OCI-M2 (cell line): ENCODE data around the gene DACT2.
"Not testable (repeated sequence)": the region's sequence is repeated elsewhere in the genome, so short reads cannot be mapped to it uniquely, and the experiment has no call there.

ENCODE experiments used
- DNase-seq: peaks from one replicate; lab custom pipeline; 2025; ENCODE audit not compliant: unreplicated experiment; lab: John Stamatoyannopoulos, UW

DACT2 gene, protein sequence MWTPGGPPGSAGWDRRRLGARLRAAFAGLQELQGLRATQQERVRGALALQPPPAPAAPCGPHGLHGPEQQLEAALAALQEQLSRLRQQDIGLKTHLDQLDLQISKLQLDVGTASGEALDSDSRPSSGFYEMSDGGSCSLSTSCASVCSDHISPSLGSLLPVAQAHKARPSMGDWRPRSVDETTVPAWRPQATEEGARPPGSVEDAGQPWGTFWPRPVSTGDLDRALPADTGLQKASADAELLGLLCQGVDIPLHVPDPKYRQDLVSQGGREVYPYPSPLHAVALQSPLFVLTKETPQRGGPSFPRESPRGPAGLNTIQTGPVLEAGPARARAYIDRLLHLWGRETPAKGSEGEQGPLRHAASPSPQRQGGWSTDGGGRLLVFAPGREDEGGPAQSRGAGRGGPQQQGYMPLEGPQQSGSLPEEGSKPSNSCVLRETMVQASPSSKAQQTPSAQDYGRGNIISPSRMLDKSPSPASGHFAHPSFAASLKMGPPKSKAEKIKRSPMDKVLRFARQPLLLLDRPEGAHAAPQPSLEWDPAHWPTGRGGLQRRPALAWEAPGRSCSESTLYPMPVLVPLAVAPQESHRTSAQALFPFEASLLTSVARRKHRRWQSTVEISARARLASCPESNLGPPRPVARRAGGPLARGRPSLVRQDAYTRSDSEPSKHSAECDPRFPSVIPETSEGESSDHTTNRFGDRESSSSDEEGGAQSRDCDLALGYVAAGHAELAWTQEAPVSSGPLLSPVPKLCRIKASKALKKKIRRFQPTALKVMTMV

DNA sequence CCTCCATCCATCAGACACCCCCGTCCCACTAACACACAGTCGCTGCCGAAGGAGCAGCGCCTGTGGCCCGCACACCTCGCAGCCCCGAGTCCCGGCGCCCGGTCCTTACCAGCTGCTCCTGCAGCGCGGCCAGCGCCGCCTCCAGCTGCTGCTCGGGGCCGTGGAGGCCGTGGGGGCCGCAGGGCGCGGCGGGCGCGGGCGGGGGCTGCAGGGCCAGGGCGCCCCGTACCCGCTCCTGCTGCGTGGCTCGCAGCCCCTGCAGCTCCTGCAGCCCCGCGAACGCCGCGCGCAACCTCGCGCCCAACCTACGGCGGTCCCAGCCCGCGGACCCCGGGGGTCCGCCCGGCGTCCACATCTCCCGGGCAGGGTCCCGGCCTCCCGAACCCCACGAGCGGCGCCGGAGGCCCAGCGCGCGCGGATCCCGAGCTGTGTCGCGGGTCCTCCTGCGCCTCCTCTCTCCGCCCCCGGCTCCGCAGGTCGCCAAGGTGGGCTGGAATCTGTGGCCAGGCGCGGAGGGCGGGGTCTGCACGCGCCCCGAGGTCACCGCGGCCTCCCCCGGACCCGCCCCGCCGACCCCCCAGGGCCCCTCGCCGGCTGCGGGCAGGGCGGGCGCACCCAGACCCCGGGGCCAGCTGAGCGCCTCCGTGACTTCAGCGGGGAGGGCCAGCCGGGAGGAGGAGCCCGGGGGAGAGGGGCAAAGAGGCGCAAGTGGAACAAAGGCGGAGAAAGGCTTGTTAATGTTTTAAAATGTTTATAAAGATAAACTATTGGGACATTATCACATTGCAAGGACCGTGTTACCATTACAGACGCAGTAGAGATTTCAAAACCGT, at the start of gene DACT2:
DACT2 (minus strand) TSS at position 499 of the 833 bp plus-strand sequence; CDS start at position 355, 144 bp downstream.
- DNase-seq: no peak

DNA sequence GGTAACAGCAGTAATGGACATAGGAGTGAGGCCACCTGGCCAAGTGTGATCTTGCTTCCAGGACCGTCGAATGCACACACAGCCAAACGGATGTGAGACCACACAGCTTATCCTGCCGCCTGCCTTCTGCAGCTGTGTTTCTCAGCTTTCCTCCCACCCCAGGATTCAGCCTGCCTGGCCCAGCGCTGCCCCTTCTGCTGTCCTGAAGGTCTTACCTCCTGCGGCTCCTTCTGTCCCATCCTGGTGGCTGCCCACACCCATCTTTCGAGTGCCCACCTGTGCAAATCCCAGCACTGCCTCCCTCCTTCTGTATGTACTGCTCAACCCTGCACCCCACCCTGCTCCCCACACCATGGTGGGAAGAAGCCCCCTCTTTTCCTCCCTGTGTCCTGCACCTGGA, 49.4 kb upstream of the DACT2 start:
- no peak for DNase-seq

DNA sequence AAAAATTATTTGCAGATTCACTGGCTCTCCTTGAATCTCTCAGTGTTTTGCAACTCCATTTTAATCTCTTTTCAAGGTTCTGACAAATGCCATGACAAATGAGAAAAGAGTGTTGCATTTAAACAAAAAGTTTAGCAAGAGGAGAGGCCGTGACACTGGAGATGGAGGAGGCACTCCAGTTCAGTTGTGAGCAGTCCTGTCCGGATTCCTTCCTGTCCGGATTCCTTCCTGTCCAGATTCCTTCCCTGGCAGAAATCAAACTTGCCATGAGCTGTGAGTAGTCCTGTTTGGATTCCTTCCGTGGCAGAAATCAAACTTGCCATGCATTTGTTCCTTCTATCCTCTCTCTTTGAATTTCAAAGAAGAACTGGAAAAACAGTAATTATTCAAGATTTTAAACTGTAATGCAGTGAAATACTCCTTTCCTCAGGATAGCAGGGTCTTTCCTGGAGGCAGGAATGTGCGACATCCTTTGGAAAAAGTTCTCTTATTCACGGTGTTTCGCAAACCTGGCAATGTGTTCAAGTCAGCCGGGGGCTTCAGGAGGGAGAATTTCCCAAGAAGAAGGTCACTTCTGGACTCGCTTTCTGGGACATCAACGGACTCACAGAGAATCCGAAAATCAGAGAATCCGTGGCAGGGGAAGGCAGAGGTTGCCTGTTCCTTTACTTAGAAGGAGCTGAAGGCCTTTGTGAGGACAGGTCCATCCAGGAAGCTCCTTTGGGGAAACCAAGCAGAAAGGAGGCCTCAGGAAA, 48.7 kb upstream of the DACT2 start:
- no peak for DNase-seq

DNA sequence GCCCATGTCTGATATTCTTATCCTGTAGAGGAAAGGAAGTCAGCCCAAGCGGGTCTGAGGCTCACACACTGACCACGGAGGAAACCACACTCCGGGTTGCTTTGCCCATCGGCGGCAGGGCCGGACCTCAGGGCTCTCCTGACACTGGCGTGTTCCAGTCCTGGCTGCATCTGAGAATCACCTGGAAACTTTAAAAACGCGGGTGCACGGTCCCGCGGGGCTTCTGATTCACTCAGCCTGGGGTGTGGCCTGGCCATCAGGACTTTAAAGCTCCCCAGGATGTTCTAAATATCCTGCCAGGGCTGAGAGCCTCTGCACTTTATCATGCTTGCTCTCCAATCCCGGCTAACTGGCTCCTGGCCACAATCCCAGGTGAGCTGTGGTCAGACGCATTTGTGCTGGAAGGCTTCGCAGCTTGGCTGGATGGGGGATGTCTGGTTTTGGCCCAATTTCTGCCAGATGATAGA, 47.7 kb upstream of the DACT2 start:
- no peak for DNase-seq

DNA sequence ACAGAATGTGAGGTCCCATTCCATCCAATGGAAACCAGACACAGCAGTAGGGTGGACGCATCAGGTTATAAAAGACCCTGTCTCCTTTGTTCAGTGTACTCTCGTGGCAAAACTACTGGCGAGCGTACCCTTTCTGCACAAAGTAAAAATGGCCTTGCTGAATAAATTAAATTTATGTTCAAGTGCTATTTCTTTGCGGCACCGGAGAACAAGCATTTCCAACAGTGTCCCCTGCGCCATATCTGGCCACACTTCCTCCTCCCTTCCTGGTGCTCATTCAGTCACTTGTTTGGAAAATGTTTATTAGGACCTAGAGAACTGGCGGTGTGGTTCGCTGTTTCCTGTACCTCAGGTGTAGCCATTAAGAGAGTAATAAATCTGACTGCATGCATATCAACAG, 46.9 kb upstream of the DACT2 start:
- no peak for DNase-seq

DNA sequence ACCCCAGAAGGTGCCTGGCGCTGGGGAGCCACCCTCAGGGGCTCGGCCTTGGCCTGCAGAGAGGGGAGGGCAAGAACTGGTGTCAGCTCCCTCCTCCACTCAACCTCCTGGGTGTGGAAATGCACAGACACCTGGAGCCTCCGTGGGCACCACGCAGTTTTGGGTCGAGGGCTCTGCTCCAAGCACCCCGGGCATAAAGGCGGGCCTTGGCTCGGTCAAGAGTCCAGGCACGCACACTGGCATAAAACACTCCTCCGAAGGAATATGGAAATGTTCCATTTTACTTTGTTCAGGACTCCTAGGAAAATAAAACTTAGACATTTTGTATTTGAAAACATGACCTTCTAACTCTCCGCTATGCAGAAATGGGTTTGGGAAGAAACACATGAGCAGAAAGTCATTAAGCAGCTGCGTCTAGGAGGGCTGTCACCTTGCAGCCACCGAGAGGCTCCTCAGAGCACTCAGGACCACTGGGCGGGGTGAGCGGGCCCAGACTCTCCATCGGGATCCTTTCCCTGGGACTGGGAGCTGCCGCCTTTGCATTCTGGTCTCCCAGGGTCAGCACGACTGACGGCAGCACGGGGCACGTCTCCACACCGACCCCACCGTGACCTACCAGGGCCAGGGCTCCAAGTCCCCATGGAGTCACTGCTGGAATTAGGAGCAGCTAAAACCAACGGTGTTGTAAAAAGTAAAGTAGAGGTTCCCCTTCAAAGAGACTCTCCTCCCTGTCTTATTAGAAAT, 46.0 kb upstream of the DACT2 start:
- DNase-seq: no peak

DNA sequence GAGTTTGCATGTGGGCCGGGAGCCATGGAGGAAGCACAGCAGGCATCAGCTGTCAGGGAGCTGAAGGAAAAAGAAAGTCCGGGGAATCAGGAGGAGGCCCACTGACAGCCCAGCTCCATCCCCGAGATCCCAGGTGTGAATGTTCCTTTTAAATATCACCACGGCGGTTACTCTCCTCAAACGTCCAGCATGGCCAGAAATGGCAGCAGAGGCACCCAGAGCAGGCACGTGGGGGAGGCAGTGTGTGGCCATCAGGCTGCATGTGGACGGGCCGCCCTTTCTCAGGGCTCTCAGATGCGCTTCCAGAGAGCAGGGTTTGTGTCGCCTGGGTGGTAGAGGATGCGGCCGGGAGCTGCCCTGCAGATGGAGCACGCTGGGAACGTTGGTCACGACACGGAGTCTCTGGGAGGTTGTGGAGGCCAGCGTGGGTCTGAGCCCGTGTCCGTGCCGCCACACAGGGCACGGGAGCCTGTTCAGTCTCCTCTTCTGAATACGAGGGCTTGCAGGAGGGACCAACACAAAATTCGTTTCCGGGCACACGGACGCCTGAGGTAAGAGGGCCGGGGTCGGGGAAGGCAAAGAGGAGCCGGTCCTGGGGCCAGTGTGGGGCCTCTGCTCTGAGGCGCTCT, 45.3 kb upstream of the DACT2 start:
- DNase-seq: no peak

DNA sequence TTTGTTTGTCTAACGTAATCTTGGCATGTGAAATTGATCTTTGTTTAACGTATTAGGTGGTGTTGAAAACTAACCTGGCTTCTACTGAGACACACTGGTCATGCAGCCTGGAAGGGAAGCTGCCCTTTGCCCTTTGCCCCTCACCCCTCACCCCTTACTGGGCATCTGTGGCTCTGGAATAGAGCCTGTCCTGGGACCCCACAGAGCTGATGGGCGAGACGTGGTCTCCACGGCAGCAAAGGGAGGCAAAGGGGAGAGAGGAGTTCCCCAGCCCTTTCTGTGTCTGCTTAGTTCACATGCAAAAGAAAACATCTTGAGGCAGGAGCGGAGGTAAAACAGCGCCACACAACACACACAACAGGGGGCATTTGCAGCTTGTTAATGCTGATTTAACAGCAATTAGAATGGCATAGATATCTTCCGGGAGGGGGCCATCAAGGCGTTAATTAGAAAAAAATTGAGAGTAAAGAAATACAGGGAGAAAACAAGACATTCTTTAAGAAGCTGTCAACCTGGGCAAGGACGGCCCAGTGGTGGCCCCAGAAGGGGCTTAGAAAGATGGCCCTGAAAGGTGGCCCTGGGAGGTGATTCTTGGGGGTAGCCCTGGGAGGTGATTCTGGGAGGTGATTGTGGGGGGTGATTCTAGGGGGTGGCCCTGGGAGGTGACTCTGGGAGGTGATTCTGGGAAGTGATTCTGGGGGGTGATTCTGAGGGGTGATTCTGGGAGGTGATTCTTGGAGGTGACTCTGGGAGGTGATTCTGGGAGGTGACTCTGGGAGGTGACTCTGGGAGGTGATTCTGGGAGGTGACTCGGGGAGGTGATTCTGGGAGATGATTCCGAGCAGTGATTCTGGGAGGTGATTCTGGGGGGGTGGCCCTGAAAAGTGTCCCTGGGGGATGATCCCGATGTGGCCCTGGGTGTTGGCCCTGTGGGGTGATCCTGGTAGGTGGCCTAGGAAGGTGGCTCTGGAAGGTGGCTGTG, 44.5 kb upstream of the DACT2 start:
- DNase-seq: no peak

DNA sequence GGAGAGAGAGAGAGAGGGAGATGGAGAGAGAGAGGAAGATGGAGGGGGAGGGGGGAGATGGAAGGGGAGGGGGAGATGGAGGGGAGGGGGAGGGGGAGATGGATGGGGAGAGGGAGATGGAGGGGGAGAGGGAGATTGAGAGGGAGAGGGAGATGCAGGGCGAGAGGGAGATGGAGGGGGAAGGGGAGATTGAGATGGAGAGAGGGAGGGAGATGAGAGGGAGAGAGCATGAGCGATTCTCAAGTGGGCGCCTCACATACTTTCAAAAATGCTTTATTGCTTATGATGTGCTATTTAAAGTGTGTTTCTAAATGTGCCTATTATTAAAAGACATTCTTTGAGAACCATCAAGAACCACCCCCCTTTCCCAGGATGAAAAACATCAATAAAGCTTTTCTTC, 43.7 kb upstream of the DACT2 start:
- no peak for DNase-seq

DNA sequence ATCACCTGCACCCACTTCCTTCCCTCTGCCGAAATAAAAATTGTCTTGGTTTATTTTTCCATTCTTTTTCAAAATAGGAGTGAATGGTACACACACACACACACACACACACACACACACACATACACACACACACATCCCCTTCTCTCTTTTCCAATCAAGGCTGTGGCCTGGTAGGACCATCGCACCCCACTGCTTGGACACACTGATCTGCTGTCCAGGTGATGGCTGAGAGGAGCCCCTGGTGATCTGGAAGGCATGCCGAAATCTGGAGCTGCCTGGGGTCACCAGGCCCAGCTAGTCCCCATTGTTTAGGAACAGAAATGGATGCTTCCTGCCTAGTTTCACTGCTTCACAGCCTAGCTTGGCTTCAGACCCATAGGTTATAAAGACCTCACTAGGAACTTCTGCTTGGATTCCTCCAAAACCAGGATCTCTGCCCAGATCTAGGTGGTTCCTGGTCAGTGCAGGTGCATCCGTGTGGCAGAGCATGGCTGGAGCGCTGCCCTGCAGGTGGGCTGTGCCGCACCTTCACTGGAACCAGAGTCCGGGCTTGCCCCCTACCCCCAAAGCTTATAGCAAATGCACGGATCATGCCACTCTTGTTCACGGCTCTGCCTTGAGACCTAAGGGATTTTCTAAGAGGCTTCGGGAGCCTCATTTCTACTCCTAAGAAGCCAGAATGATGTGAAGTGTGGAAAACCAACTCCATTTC, 42.9 kb upstream of the DACT2 start:
- DNase-seq: no peak

DNA sequence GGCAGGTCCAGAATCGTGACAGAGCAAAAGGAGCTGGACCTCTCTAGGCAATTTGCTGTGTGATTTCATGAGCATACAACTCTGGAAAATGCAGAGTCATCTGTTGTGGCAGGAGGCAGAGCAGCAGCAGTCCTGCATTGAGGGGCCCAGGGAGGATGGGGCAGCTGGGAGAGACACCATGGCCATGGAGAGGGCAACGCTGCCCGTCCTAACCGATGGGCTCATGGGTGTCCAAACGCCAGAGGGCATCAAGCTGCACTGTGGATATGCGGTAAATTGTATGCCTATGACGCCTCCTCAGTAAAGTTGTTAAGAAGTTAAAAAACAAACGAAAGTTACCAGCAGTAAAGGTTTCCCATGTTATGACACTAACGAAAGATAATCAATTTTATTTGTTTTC, 42.2 kb upstream of the DACT2 start:
- DNase-seq: no peak

DNA sequence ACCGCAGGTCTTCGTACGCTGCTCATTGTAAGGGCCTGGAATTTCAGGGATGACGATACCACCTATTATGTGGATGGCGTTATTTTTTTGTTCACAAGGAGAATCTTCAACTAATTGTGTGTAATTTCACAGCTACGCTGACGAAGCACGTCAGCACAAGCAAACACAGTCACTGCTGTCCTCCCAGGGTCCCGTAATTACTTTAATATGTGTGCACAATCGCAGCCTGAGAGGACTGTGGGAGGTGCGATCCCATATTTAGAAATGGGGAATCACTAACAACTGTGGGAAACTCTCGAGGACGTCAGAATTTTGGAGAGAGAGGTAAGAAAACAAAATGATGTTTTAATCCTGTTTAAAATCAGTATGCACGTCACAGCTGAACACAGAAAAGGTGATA, 40.2 kb upstream of the DACT2 start:
- DNase-seq: no peak

DNA sequence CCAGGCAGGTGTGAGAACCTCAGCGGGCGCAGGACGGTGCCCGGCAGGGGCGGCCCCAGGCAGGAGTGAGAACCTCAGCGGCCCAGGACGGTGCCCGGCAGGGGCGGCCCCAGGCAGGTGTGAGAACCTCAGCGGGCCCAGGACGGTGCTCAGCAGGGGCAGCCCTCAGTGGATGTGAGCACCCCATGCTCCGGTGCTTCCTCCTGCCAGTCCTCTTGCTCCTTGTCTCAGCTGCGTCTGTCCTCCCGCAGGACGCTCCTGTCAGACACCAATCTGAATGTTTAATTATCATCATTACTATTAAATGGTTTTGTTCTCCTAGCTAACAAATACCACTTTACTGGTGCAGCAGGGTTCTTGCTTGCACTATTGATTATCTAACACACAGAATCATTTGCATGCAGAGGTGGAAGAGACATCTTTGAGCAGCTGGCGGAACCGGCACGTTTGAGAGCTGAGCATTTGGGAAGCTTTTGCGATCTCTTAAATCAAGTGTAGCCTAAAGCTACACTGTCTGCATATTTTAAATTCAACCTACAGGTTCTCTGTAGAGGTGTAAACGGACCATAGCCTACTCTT, 39.4 kb upstream of the DACT2 start:
- DNase-seq: no peak

DNA sequence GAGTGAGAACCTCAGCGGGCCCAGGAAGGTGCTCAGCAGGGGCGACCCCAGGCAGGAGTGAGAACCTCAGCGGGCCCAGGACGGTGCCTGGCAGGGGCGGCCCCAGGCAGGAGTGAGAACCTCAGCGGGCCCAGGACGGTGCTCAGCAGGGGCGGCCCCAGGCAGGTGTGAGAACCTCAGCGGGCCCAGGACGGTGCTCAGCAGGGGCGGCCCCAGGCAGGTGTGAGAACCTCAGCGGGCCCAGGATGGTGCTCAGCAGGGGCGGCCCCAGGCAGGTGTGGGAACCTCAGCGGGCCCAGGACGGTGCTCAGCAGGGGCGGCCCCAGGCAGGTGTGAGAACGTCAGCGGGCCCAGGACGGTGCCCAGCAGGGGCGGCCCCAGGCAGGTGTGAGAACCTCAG, 37.3 kb upstream of the DACT2 start:
- not testable (repeated sequence) for DNase-seq

DNA sequence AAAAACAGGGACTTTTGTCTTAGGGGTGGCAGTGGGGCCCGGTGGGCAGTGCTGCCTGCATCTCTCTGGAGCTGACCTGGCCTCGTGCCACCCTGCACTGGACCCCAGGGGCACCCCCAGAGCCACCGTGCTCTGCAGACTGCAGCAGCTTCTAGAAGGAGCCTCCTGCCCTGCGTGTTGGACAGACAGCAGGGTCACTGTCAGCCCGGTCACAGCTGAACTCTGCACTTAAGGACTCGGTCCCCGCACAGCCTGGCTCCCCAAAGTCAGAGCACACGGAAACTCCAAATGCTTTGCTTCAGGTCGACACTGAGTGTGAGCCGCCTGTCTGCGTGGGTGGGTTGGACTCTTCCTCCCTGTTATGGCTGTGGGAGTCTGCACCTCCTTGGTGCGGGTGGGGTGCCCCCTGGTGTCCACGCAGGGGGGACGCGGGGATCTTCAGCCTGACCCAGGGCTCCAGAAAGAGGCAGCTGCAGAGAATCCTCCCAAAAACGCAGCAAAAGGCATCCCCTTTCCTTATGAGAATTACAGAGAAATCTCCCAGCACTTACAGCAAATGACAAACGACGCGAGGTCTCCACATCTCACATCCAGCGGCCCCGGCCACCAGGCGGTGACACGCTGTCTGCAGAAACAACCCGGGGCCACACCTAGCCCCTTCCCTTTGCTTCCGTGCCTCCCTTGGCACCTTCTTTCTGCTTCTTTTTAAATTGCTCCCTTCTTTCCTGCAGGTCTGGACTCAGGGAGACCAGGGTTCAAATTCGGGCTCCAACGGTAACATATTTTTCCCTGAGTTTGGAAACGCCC, 36.3 kb upstream of the DACT2 start:
- DNase-seq: no peak

DNA sequence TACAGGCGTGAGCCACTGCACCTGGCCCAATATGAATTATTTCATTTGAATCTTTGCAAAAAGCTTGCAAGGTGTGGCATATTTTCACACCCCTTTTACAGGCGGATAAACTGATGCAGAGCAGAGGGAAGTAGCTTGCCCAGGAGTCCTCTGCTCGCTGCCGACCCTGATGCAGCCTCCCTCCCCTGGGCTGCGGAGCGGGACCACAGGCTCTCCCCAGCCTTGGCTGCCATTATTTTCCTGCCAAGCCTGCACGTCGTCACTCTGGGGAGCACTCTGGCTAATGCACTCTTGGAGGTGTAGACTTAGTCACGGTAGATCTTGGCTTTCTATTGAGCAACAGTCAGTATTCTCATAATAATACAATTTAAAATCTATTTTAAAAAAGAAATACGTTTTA, 34.8 kb upstream of the DACT2 start:
- DNase-seq: no peak

DNA sequence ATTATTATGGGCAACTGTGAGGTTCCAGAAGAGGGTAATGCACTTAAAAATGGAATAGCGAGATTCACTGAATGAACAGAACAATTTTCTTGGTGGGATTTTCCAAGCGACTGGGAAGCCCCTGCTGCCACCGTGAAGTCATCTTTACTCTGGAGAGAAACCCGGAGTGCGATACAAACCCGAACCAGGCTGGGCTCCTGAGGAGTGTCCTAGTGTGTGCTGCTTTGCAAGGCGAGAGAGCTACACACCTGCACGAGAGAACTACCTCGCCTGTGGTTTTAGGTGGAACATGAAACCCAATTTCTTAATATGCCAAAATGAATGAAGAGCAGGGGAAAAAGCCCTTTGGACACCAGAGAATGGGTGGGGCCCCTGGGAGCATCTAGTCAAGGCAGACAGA, 33.5 kb upstream of the DACT2 start:
- no peak for DNase-seq
